HG03175 (cell line): ENCODE measurements around the gene ARHGEF28.

ENCODE experiments used
- ATAC-seq: cut with Tn5 transposase; IDR thresholded peaks from one replicate; pipeline ENCODE4 v1.9.1; 2021; ENCODE audit warnings: mild to moderate bottlenecking, moderate library complexity; ENCODE audit not compliant: unreplicated experiment

The ARHGEF28 gene

GRCh38 chr5:73735032-73735734 is 109.2 kb downstream of the ARHGEF28 start:
- no peak for ATAC-seq

DNA sequence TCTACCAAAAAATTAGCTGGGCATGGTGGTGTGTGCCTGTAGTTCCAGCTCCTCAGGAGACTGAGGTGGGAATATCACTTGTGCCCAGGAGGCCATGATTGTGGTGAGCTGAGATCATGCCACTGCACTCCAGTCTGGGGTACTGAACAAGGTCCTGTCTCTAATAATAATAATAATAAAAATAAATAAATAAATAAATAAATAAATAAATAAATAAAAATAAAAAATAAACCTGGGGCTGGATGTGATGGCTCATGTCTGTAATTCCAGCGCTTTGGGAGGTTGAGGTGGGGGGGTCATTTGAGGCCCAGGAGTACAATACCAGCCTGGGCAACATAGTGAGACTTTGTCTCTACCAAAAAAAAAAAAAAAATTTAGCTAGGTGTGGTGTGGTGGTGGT is 113.7 kb downstream of the ARHGEF28 start:
- ATAC-seq = no peak

GRCh38 chr5:73740274-73740790 is 114.3 kb downstream of the ARHGEF28 start:
- no peak for ATAC-seq

- ATAC-seq = no peak
These were observed 117.2 kb downstream of the ARHGEF28 start for GRCh38 chr5:73743161-73743560.

- no peak for ATAC-seq
These were observed 119.8 kb downstream of the ARHGEF28 start for GRCh38 chr5:73745836-73746235.

GRCh38 chr5:73746608-73747007 is 120.6 kb downstream of the ARHGEF28 start:
- no peak for ATAC-seq

GRCh38 chr5:73747696-73748380 is 121.8 kb downstream of the ARHGEF28 start:
- no peak for ATAC-seq

DNA sequence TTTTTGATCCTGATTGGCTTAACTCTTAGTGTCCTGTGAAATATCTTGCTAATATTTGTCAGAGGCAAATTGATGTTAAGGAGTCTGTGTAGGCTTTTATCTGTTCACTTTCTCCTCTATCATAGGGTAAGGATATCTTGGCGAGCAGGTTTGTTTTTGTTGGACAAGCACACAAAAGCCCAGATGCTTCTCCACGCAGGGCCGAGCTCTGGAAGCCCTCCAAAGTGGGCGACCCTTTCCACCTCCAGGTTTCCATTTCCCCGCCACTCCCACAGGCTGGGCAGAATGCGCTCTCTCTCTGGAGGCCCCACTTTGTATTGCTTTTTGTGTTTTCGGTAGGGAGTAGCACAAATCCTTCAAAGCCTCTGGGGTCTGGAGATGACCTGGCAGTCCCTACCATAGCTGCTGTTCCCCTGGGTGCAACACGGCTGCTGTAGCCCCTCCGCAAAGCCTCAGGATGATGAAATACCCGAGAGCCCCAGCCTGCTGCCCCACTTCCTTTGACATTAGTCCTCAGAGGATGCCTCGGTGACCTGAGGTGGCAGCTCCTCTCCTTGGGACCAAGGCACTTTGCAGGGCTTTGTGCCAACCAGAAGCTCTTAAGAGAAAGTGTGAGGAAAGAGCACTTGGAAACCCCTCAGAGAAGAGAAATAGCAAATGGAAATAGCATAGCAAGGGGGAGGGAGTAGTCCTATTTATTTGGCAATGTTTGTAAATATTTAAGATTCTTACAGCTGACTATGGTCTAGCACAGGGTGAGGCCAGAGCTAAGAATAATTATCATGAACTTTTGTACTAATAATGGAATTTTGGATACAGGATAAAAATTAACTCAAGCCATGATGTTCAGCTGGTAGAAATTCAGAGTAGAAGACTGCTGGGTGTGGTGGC is 122.8 kb downstream of the ARHGEF28 start:
- ATAC-seq = no peak

DNA sequence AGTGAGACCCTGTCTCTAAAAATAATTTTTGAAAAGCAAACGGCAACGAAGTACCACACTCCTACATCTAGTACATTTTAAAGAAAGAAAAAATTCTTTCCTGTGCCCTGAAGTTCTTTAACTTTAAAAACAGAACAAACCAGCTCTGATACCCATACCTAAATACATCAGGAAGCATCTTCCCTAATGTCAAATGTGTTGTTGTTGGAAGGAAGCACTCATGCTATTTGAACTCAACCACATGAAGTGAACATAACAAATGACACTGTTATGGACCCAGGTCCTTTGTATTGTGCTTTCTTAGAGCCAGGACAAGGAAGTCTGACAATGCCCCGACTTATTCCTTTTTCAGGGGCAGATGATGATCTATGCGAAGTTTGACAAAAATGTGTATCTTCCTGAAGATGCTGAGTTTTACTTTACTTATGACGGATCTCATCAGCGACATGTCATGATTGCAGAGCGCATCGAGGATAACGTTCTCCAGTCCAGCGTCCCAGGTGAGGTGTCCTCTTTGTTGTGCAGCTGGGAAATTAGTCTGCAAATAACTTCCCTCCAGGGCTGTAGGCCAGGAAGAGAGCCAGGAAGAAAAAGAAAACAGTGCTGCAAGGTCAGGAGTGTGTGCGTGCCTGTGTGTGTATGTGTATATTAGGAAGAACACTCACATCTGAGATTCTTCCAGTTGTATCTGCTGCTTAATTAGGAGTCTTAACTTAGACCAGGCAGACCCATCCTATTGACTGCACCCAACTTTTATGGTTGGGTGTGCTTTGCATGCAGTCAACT is 123.7 kb downstream of the ARHGEF28 start:
- no peak for ATAC-seq

- no peak for ATAC-seq
These were observed 125.4 kb downstream of the ARHGEF28 start for GRCh38 chr5:73751254-73751914.

DNA sequence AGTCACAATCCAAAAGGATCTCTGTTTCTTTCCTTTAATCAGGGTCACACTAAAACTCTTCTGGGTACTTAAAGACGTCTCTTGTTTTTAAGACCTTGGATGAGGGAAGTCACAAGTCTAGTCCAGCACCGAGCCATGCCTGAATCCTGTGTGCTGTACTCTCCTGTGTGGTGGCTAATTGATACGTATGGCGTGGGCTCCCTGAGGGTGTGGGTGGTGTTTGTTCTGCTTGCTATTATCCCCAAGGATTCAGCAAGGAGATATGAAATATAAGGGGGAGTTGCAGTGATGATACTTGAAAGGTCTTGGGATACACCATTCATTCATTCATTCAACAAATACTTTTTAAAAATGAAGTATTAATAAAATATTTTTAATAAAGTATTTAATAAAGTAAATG is 128.3 kb downstream of the ARHGEF28 start:
- no peak for ATAC-seq

GRCh38 chr5:73757416-73757815 is 131.4 kb downstream of the ARHGEF28 start:
- ATAC-seq = no peak

DNA sequence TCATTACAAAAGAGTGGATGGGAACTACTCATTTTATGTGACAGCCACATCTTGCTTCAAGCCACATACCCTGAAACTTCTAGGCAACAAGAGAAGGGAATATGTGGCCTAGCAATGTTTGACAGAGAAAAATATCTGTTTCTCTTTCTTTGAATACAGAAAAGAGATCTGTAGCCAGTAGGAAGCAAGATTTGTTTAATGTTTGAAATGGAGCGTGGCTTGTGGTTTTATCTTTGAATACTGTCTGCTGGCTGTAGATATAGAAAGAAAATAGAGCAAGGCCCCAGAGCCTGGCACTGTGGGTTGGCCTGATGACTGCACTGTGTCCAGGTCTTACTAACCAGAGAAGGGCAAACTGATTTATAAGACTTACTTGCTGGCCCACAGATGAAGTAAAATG is 133.8 kb downstream of the ARHGEF28 start:
- ATAC-seq = no peak

DNA sequence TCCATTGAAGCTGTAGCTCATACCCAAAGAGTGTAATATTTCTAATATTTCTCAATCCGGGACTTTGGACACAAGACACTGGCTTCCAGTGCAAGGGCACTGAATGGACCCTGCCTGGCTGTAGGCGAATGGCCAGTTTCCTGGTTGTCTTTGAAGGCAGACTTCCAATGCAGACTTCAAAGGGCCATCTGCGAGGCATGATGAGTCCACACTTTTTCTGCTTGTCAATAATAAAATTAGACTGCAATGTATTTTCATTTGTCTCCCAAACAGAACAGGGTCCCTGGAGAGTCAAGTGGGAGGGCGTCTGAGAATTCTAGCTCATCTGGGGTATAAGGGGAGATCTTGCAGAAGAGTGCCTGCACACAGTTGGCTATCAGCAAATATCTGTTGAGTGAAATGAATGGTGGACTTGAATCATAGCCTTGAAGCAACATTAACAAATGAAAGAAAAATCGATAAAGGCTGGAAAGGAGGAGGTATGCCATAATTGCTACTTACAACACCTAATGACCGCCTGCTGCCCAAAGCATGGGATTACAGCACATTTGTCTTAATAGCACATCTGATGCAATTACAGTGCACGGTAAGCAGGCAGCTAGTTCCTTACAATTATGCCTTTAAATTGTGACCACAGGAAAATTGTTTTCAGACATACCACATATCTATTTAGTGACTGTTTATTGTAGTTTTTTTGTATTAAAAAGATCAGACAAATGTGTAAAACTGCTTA is 137.5 kb downstream of the ARHGEF28 start:
- ATAC-seq = no peak

DNA sequence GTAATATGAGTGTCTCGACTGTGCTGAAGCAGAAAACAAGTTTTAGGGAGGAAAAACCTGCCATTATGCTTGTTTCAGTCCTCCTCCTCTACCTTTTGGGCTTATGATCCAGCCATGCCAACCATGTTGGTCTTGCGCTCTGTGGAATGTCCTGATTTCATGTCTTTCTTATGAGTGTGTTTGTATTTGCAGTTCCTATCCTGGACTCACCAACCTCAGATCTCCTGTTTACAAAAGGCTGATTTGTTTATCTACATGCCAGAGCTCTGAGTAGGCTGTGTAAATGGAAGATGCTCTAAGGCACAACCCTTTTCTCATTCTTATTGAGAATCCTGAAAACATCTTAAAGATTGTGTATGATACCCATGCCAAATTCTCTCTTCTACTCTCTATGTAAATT is 138.6 kb downstream of the ARHGEF28 start:
- no peak for ATAC-seq

DNA sequence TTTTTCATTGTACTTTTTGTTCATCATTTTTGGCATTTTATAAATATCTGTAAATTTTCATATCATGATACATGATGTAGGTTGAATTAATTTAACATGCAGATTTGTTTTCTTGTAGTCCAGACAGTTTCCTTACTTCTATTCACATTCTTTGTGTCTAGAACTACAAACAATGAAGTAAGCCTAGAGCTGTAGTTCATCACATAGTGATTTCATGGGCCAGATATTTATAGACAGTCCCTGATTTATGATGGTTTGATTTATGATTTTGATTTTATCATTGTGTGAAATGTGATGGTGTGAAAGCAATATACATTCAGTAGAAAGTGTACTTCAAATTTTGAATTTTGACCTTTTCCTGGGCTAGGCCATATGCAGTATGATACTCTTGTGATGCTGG is 139.0 kb downstream of the ARHGEF28 start:
- no peak for ATAC-seq

GRCh38 chr5:73766902-73767301 is 140.9 kb downstream of the ARHGEF28 start:
- no peak for ATAC-seq

GRCh38 chr5:73770172-73771025 is 144.4 kb downstream of the ARHGEF28 start:
- no peak for ATAC-seq
